Thoracic aorta (tissue), 2 donors: ENCODE data around the gene STARD9. TPM values are rescaled to one million over a fixed set of nuclear protein-coding genes. Genes with fewer than 3 reads are reported as not detected.
A peak's percentile ranks its signal among the peaks of the same experiment; 100 is the strongest.

ENCODE experiments used
- ATAC-seq: fragments of 150-250 bp; one replicate; pipeline ENCODE4 v1.8.0; 2017; ENCODE audit warnings: low read depth; ENCODE audit not compliant: insufficient number of reproducible peaks, low FRiP score
- DNase-seq: peaks from one replicate; pipeline ENCODE4 v3.0.0-alpha.2; 2020; ENCODE audit warnings: low spot score
- H3K27ac ChIP-seq, 2 donors: fragments of 200-600 bp; sonication (generic); 1 replicate in 1 of 2; 2 replicates in 1 of 2; pipeline ENCODE4 v1.5.1; 2016; ENCODE audit warnings: mild to moderate bottlenecking in 2 of 2, moderate library complexity in 2 of 2
- H3K27me3 ChIP-seq: fragments of 200-600 bp; sonication (generic); replicated peaks from 2 replicates; pipeline ENCODE4 v1.6.0; 2016; ENCODE audit warnings: mild to moderate bottlenecking; ENCODE audit not compliant: insufficient read depth
- H3K36me3 ChIP-seq: fragments of 200-600 bp; sonication (generic); one replicate; pipeline ENCODE4 v1.5.1; 2016
- H3K4me1 ChIP-seq, 2 donors: fragments of 200-600 bp; sonication (generic); 1 replicate in 1 of 2; 2 replicates in 1 of 2; pipeline versions ENCODE4 v1.5.1 to v1.6.0; 2016; ENCODE audit warnings: low read depth in 2 of 2, mild to moderate bottlenecking in 1 of 2; ENCODE audit not compliant: control insufficient read depth in 1 of 2
- H3K4me3 ChIP-seq: fragments of 200-600 bp; sonication (generic); 2 replicates; pipeline ENCODE4 v1.5.1; 2016; ENCODE audit warnings: mild to moderate bottlenecking
- H3K9me3 ChIP-seq: fragments of 200-600 bp; sonication (generic); 2 replicates; pipeline ENCODE4 v1.5.1; 2016
- CTCF ChIP-seq: fragments of 200-600 bp; sonication (generic); IDR thresholded peaks from one replicate; pipeline ENCODE4 v1.5.1; 2019; ENCODE audit warnings: antibody characterized with exemption
- total RNA-seq, 2 donors: library from RNA; depleted of rRNA; stranded (reverse); fragments of >200 nt; gene quantifications; one replicate each; pipeline versions ENCODE4 v1.1.0 to v1.2.3, GENCODE V29; 2016

STARD9 gene
- total RNA-seq, 2 donors from 2014 or later, result 59.8 to 67.8 TPM

- ATAC-seq (no peak), DNase-seq (no peak)
- no peak overlapping the region for H3K27ac ChIP-seq
- TF ChIP-seq CTCF, result no peak
- H3K36me3 ChIP-seq, result no peaks in the 10 kb centered on the region
- no peak overlapping the region for H3K4me3 ChIP-seq
- peaks cover 10 to 37% of the 10 kb centered on the region in 2 donors for H3K4me1 ChIP-seq
- H3K27me3 ChIP-seq, result no peaks in the 10 kb centered on the region
- no peaks in the 10 kb centered on the region for H3K9me3 ChIP-seq
Measured at GRCh38 chr15:42602501-42602900, 27.1 kb downstream of the STARD9 start.

GRCh38 chr15:42603978-42604377, 28.6 kb downstream of the STARD9 start:
- H3K4me1 ChIP-seq, result peaks cover 15 to 42% of the 10 kb centered on the region in 2 donors
- TF ChIP-seq CTCF, result no peak
- ATAC-seq (no peak), DNase-seq (no peak)
- no peak overlapping the region for H3K27ac ChIP-seq
- H3K27me3 ChIP-seq, result no peaks in the 10 kb centered on the region
- no peaks in the 10 kb centered on the region for H3K9me3 ChIP-seq
- H3K36me3 ChIP-seq, result no peaks in the 10 kb centered on the region
- no peak overlapping the region for H3K4me3 ChIP-seq

- no peak for TF ChIP-seq CTCF
- ATAC-seq (peak; percentile 53), DNase-seq (no peak)
- H3K36me3 ChIP-seq, result no peaks in the 10 kb centered on the region
- H3K27ac ChIP-seq, result peak overlapping the region; percentile 40 to 52
- H3K4me3 ChIP-seq, result peak overlapping the region; percentile 38
- H3K9me3 ChIP-seq, result no peaks in the 10 kb centered on the region
- H3K4me1 ChIP-seq, result peaks cover 15 to 30% of the 10 kb centered on the region in 2 donors
- no peaks in the 10 kb centered on the region for H3K27me3 ChIP-seq
Measured at GRCh38 chr15:42604894-42605744, 29.7 kb downstream of the STARD9 start.

GRCh38 chr15:42605796-42606195, 30.4 kb downstream of the STARD9 start:
- peak overlapping the region; percentile 40 to 52 for H3K27ac ChIP-seq
- H3K36me3 ChIP-seq, result no peaks in the 10 kb centered on the region
- no peaks in the 10 kb centered on the region for H3K27me3 ChIP-seq
- DNase-seq, result no peak
- no peak for ATAC-seq
- no peak overlapping the region for H3K4me3 ChIP-seq
- peaks cover 15 to 28% of the 10 kb centered on the region in 2 donors for H3K4me1 ChIP-seq
- no peaks in the 10 kb centered on the region for H3K9me3 ChIP-seq
- no peak for TF ChIP-seq CTCF

GRCh38 chr15:42608110-42608531, 32.7 kb downstream of the STARD9 start:
- ATAC-seq, result no peak
- Histone ChIP-seq H3K27me3 (no peaks in the 10 kb centered on the region), H3K4me1 (peaks cover 15 to 28% of the 10 kb centered on the region in 2 donors), H3K36me3 (no peaks in the 10 kb centered on the region), H3K4me3 (no peak overlapping the region), H3K27ac (no peak overlapping the region), H3K9me3 (no peaks in the 10 kb centered on the region)
- TF ChIP-seq CTCF, result no peak
- DNase-seq, result no peak
